ENCODE measurements around the gene GRAPL.
"Not testable (repeated sequence)": the region's sequence is repeated elsewhere in the genome, so short reads cannot be mapped to it uniquely, and the experiment has no call there.

DNA sequence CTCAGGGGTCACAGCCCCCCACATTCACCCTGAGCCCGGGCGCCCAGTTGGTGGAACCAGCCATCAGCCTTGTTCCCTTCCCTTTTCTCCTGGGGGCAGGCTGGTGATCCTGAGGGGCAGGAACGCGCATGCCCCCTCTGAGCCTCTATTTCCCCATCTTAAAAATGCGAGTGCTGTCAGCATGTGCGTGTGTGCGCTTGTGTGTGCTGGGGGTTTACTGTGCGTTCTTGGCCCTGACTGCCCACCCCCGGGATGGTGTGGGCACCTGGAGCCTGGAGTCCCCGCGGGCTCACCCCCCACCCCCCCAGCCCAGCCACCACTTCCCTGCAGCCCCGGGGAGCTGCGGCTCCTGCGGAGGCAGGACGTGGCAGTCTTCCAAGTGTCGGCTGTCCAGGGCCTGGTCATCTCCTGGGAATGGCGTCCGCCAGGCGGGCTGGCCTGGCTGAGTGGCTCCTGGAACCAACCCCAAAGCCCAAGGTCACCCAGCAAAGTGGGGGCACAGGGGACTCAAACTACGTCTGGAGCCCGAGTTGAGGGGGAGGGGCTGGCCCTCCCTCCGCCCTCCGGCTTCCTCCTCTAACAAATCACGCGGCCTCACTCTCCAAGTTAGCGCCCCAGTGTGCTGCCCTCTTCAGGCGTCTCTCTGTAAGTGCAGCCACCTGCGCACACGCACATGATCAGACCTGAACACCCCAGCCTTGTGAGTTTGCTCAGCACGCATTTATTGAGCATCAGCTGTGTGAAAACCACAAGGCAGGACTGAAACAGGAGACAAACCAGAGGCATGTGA lies 14.2 kb downstream of the GRAPL start:
- TF ChIP-seq, protein P1, sequence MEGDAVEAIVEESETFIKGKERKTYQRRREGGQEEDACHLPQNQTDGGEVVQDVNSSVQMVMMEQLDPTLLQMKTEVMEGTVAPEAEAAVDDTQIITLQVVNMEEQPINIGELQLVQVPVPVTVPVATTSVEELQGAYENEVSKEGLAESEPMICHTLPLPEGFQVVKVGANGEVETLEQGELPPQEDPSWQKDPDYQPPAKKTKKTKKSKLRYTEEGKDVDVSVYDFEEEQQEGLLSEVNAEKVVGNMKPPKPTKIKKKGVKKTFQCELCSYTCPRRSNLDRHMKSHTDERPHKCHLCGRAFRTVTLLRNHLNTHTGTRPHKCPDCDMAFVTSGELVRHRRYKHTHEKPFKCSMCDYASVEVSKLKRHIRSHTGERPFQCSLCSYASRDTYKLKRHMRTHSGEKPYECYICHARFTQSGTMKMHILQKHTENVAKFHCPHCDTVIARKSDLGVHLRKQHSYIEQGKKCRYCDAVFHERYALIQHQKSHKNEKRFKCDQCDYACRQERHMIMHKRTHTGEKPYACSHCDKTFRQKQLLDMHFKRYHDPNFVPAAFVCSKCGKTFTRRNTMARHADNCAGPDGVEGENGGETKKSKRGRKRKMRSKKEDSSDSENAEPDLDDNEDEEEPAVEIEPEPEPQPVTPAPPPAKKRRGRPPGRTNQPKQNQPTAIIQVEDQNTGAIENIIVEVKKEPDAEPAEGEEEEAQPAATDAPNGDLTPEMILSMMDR (IDR thresholded peaks at IDR 0.05): not testable (repeated sequence)
- TF ChIP-seq POLR2AphosphoS5 (IDR thresholded peaks at IDR 0.05): not testable (repeated sequence)
